SKM-1 (cell line): ENCODE measurements around the gene SENP2.

ENCODE experiments used
- DNase-seq: peaks from one replicate; lab custom pipeline; 2025; ENCODE audit not compliant: unreplicated experiment; lab: John Stamatoyannopoulos, UW

SENP2 gene

GRCh38 chr3:185667574-185667973 is 81.5 kb downstream of the SENP2 start:
- DNase-seq = no peak

- peak; percentile 20 for DNase-seq
Measured at GRCh38 chr3:185677146-185677829, 91.2 kb downstream of the SENP2 start.

- no peak for DNase-seq
Measured at GRCh38 chr3:185678027-185678426, 91.9 kb downstream of the SENP2 start.

- no peak for DNase-seq
Measured at GRCh38 chr3:185680231-185680630, 94.1 kb downstream of the SENP2 start.
